GM12878 (cell line): Measurements from ENCODE around the gene ZIK1. TPM values are rescaled to one million over a fixed set of nuclear protein-coding genes. Genes with fewer than 3 reads are reported as not detected.

Experiments
- ATAC-seq: fragments of 200-7000 bp; cut with Tn5 transposase; 3 replicates; pipeline ENCODE4 v1.9.1; 2020; ENCODE audit warnings: mild to moderate bottlenecking, moderate library complexity
- BruUV-seq: library from RNA; stranded (reverse); fragments of 400-500 nt; replicated peaks from 2 replicates; lab custom pipeline; 2021; lab: Mats Ljungman, UMichigan
- CTCF ChIA-PET: fragments of 300-600 bp; sonication (Branson Sonifier 250); formaldehyde crosslinking; extraction: SDS; loops from one replicate; lab custom pipeline; 2021; ENCODE audit warnings: inconsistent platforms; lab: Yijun Ruan, JAX
- POLR2A ChIA-PET: fragments of 350-600 bp; formaldehyde crosslinking; extraction: SDS; loops from one replicate; lab custom pipeline; 2021; ENCODE audit warnings: inconsistent platforms; lab: Charles Lee
- RAD21 ChIA-PET: fragments of 300-600 bp; sonication (Branson Sonifier 250); formaldehyde crosslinking; loops from one replicate; lab custom pipeline; 2023; ENCODE audit warnings: antibody characterized with exemption; ENCODE audit not compliant: unreplicated experiment; lab: Charles Lee
- SMC1A ChIA-PET: fragments of 300-600 bp; sonication (Branson Sonifier 250); formaldehyde crosslinking; loops from one replicate; lab custom pipeline; 2023; ENCODE audit not compliant: unreplicated experiment, uncharacterized antibody; lab: Charles Lee
- DNase-seq: peaks from one replicate; pipeline ENCODE4 v3.0.0-alpha.2; 2011; ENCODE audit warnings: low read depth, low spot score
- FAIRE-seq: peaks from 3 replicates; lab custom pipeline; 2011; peaks lifted over from hg19 to GRCh38; lab: Jason Lieb, UNC
- H2AFZ ChIP-seq: 2 replicates; pipeline ENCODE4 v1.6.0; 2011; ENCODE audit warnings: low read depth, low read length, control low read depth; ENCODE audit not compliant: control insufficient read depth
- H3K27ac ChIP-seq: 2 replicates; pipeline ENCODE4 v1.5.1; 2011; ENCODE audit warnings: control low read depth; ENCODE audit not compliant: control insufficient read depth, insufficient read depth
- H3K27me3 ChIP-seq, 2 experiments: replicated peaks in 1 of 2; 2 replicates each; pipeline versions ENCODE4 v1.6.0 to v1.6.1; 2011; ENCODE audit warnings: low read length in 1 of 2; ENCODE audit not compliant: control insufficient read depth in 2 of 2, insufficient read depth in 2 of 2
- H3K36me3 ChIP-seq, 2 experiments: 2 replicates each; pipeline ENCODE4 v1.5.1; 2011; ENCODE audit warnings: low read length in 1 of 2; ENCODE audit not compliant: control insufficient read depth in 2 of 2, insufficient read depth in 2 of 2
- H3K4me1 ChIP-seq: 2 replicates; pipeline ENCODE4 v1.6.1; 2011; ENCODE audit warnings: mild to moderate bottlenecking, low read length, moderate library complexity, mixed read lengths; ENCODE audit not compliant: control insufficient read depth, insufficient read depth
- H3K4me2 ChIP-seq: 2 replicates; pipeline ENCODE4 v1.6.0; 2011; ENCODE audit warnings: control low read depth; ENCODE audit not compliant: control insufficient read depth, insufficient read depth
- H3K4me3 ChIP-seq: fragments of 200-600 bp; sonication (generic); 2 replicates; pipeline ENCODE4 v1.5.1; 2016
- H3K79me2 ChIP-seq: 2 replicates; pipeline ENCODE4 v1.6.0; 2011; ENCODE audit warnings: low read length; ENCODE audit not compliant: control insufficient read depth, insufficient read depth
- H3K9ac ChIP-seq: 2 replicates; pipeline ENCODE4 v1.8.0; 2011; ENCODE audit warnings: low read length, control low read depth, mixed read lengths; ENCODE audit not compliant: control insufficient read depth, insufficient read depth
- H3K9me3 ChIP-seq: replicated peaks from 3 replicates; pipeline ENCODE4 v1.5.1; 2011; ENCODE audit warnings: mild to moderate bottlenecking, low read length; ENCODE audit not compliant: control insufficient read depth, insufficient read depth
- H4K20me1 ChIP-seq: 2 replicates; pipeline ENCODE4 v1.6.0; 2011; ENCODE audit not compliant: control insufficient read depth, insufficient read depth
- CBX3 ChIP-seq: fragments of 200-600 bp; sonication (generic); IDR thresholded peaks from 2 replicates; pipeline ENCODE4 v1.6.1; 2016; ENCODE audit warnings: low read depth, borderline replicate concordance
- CBX5 ChIP-seq: sonication (generic); IDR thresholded peaks from 2 replicates; pipeline ENCODE4 v1.6.1; 2016; ENCODE audit warnings: low read depth, moderate library complexity, mild to moderate bottlenecking, inconsistent platforms
- DPF2 ChIP-seq: fragments of 450-650 bp; IDR thresholded peaks from 2 replicates; pipeline ENCODE4 v1.6.1; 2017; ENCODE audit warnings: mild to moderate bottlenecking
- FOXM1 ChIP-seq: IDR thresholded peaks from 2 replicates; pipeline ENCODE4 v1.6.1; 2012; ENCODE audit warnings: low read depth, mild to moderate bottlenecking, inconsistent platforms, low read length, moderate library complexity
- KLF5 ChIP-seq: fragments of 450-650 bp; IDR thresholded peaks from 2 replicates; pipeline ENCODE4 v1.6.1; 2014; ENCODE audit warnings: mild to moderate bottlenecking; ENCODE audit not compliant: partially characterized antibody
- MLLT1 ChIP-seq: fragments of 450-650 bp; IDR thresholded peaks from 2 replicates; pipeline ENCODE4 v1.6.1; 2016; ENCODE audit warnings: mild to moderate bottlenecking
- MYB ChIP-seq: fragments of 150-350 bp; IDR thresholded peaks from 2 replicates; pipeline ENCODE4 v1.6.1; 2014; ENCODE audit warnings: mild to moderate bottlenecking, low read depth, low read length, borderline replicate concordance
- NRF1 ChIP-seq: conservative IDR thresholded peaks from 2 replicates; pipeline ENCODE4 v1.6.1; 2011; ENCODE audit warnings: mild to moderate bottlenecking, low read depth, low read length, improper control_type of control experiment
- RCOR1 ChIP-seq: conservative IDR thresholded peaks from 2 replicates; pipeline ENCODE4 v1.6.1; 2012; ENCODE audit warnings: low read depth, low read length, improper control_type of control experiment
- SP1 ChIP-seq: IDR thresholded peaks from one replicate; pipeline ENCODE4 v1.6.1; 2011; ENCODE audit warnings: low read depth, low read length
- TCF3 ChIP-seq: IDR thresholded peaks from 2 replicates; pipeline ENCODE4 v1.6.1; 2012; ENCODE audit warnings: low read depth, mild to moderate bottlenecking, low read length, borderline replicate concordance; ENCODE audit not compliant: insufficient read depth
- USF2 ChIP-seq: IDR thresholded peaks from 2 replicates; pipeline ENCODE4 v1.6.1; 2011; ENCODE audit warnings: low read depth, low read length, improper control_type of control experiment, borderline replicate concordance
- YY1 ChIP-seq: IDR thresholded peaks from 2 replicates; pipeline ENCODE4 v1.6.1; 2011; ENCODE audit warnings: low read depth, mild to moderate bottlenecking, low read length
- ZNF217 ChIP-seq: fragments of 450-650 bp; IDR thresholded peaks from 2 replicates; pipeline ENCODE4 v1.6.1; 2017; ENCODE audit warnings: antibody characterized with exemption, mild to moderate bottlenecking
- ZNF384 ChIP-seq: IDR thresholded peaks from 2 replicates; pipeline ENCODE4 v1.6.1; 2012; ENCODE audit warnings: low read depth, mild to moderate bottlenecking, low read length, improper control_type of control experiment, borderline replicate concordance
- WGBS: methylation state at CpG from one replicate; pipeline ENCODE4 v1.1.6; 2016; ENCODE audit warnings: low lambda C conversion rate; ENCODE audit not compliant: insufficient replicate concordance, insufficient coverage; ENCODE audit errors: missing lambda C conversion rate; 5-methylcytosine and 5-hydroxymethylcytosine counted together
- in situ Hi-C: fragments of 300-500 bp; cut with MboI; formaldehyde crosslinking; loops from 9 replicates; pipeline ENCODE4 v1.14.3; 2018; ENCODE audit warnings: mixed read lengths
- intact Hi-C: fragments of 100-400 bp; cut with micrococcal nuclease; formaldehyde crosslinking; loops from one replicate; pipeline ENCODE4 v1.14.2; 2022; ENCODE audit not compliant: unreplicated experiment
- polyA plus RNA-seq, 11 experiments: library from polyadenylated mRNA; depleted of rRNA in 4 of 11; unstranded in 6 of 11; stranded (reverse) in 5 of 11; fragments of >200 nt; fragmentation: Nextera tagmentation in 4 of 11; fragmentation: Illumina TruSeq in 1 of 11; extraction: Ambion mirVana in 4 of 11; extraction: Trizol in 1 of 11; gene quantifications; 1 replicate in 1 of 11; 2 replicates in 10 of 11; pipeline versions ENCODE4 v1.2.1 to v1.2.3, GENCODE V29; 2011 to 2016; ENCODE audit warnings: inconsistent platforms in 2 of 11, missing spikeins in 2 of 11, low read depth in 1 of 11
- total RNA-seq, 4 experiments: library from RNA; depleted of rRNA in 3 of 4; stranded (reverse); fragments of >200 nt in 3 of 4; fragmentation: Illumina TruSeq in 1 of 4; extraction: Trizol in 1 of 4; gene quantifications; 2 replicates each; pipeline versions ENCODE4 v1.2.1 to v1.2.3, GENCODE V29; 2013 to 2021

The ZIK1 gene
- total and polyA plus RNA-seq, 10 of the 15 experiments (the other 5 are each of a cell fraction or from before 2014, with no cell fraction given): 0.45 to 4.7 (median 2.7) TPM

GRCh38 chr19:57620673-57621348 is 36.9 kb downstream of the ZIK1 start:
- H3K4me2 ChIP-seq: no peak overlapping the region
- FAIRE-seq (no peak), ATAC-seq (no peak)
- CTCF ChIA-PET: no interaction called here
- in situ Hi-C loops: no loop called here
- WGBS: 98% methylated on average over 10 of the region's 10 CpGs
- intact Hi-C loops: no loop called here
- SMC1A ChIA-PET: no interaction called here
- peaks cover 79% of the 10 kb centered on the region for H3K9me3 ChIP-seq
- H3K4me3 ChIP-seq: no peak overlapping the region
- no peak overlapping the region for H3K27ac ChIP-seq
- H3K79me2 ChIP-seq: peaks cover 3% of the 10 kb centered on the region
- POLR2A ChIA-PET: interaction anchor here (0.6 kb wide), 1 partner anchor 648 kb away, joined by 5 read pairs; no protein-coding TSS in a partner anchor
- H2AFZ ChIP-seq: no peak overlapping the region
- H4K20me1 ChIP-seq: no peaks in the 10 kb centered on the region
- no peak overlapping the region for H3K9ac ChIP-seq
- TF ChIP-seq YY1 (no peak), FOXM1 (no peak), KLF5 (peak; percentile 96), CBX3 (0 out of 2 replicates have a peak, but pooled peaks have one; percentile 72), NRF1 (no peak), MLLT1 (0 out of 2 replicates have a peak, but pooled peaks have one; percentile 48), CBX5 (peak; percentile 98), USF2 (no peak), ZNF217 (peak; percentile 85; the same call in 1 of the 2 replicates), MYB (no peak), DPF2 (no peak), TCF3 (no peak), RCOR1 (no peak), ZNF384 (no peak), SP1 (no peak)
- TF ChIP-seq, all 136 proteins: peak for 5
- Histone ChIP-seq H3K36me3 (peaks cover 8 to 46% of the 10 kb centered on the region in 2 experiments), H3K27me3 (no peaks in the 10 kb centered on the region), H3K4me1 (no peaks in the 10 kb centered on the region)
- RAD21 ChIA-PET: no interaction called here
- DNase-seq: no peak
- no TSS peak for BruUV-seq
